ENCODE data around the gene PPA2.

DNA sequence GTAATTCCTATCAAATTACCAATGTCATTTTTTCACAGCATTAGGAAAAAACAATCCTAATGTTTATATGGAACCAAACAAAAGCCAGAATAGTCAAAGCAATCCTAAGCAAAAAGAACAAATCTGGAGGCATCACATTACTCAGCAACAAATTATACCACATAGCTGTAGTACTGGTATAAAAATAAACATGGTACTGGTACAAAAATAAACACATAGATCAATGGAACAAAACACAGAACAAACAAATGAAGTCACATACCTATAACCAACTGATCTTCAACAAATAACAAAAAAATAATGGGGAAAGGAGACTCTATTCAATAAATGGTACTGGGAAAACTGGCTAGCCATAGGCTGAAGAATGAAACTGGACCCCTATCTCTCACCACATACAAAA is 37.4 kb downstream of the PPA2 start:
- TF ChIP-seq POLR2A (IDR thresholded peaks at IDR 0.05; ENCODE audit: low read depth, low read length), result no peak
- TF ChIP-seq POLR2AphosphoS5 (IDR thresholded peaks at IDR 0.05; ENCODE audit: low read depth, low read length), result no peak
